NOMO-1 treated with dmso at 0.1 percent for 144 hours (cell line): ENCODE data around the gene MPP2.
"Not testable (repeated sequence)": the region's sequence is repeated elsewhere in the genome, so short reads cannot be mapped to it uniquely, and the experiment has no call there.

Experiments used
- DNase-seq: peaks from one replicate; lab custom pipeline; 2025; ENCODE audit not compliant: unreplicated experiment; lab: John Stamatoyannopoulos, UW

Gene MPP2

GRCh38 chr17:43877451-43878155, 29.7 kb downstream of the MPP2 start:
- DNase-seq, result no peak

- DNase-seq, result no peak
Measured at GRCh38 chr17:43877031-43877430, 30.3 kb downstream of the MPP2 start.

GRCh38 chr17:43875476-43876147, 31.7 kb downstream of the MPP2 start:
- no peak for DNase-seq

GRCh38 chr17:43874293-43874692, 33.0 kb downstream of the MPP2 start:
- DNase-seq, result no peak

- DNase-seq, result no peak
Measured at GRCh38 chr17:43873815-43874214, 33.5 kb downstream of the MPP2 start.

- no peak for DNase-seq
Measured at GRCh38 chr17:43873091-43873490, 34.2 kb downstream of the MPP2 start.

- DNase-seq, result no peak
Measured at GRCh38 chr17:43871946-43872690, 35.2 kb downstream of the MPP2 start.

- DNase-seq, result not testable (repeated sequence)
Measured at GRCh38 chr17:43869031-43869430, 38.3 kb downstream of the MPP2 start.

GRCh38 chr17:43868226-43868994, 38.9 kb downstream of the MPP2 start:
- peak; percentile 35 for DNase-seq

- DNase-seq, result no peak
Measured at GRCh38 chr17:43864161-43864984, 43.0 kb downstream of the MPP2 start.

- no peak for DNase-seq
Measured at GRCh38 chr17:43861960-43862359, 45.4 kb downstream of the MPP2 start.

GRCh38 chr17:43860927-43861622, 46.3 kb downstream of the MPP2 start:
- DNase-seq, result no peak

GRCh38 chr17:43860077-43860725, 47.1 kb downstream of the MPP2 start:
- DNase-seq, result no peak

GRCh38 chr17:43857957-43858600, 49.3 kb downstream of the MPP2 start:
- DNase-seq, result no peak

- DNase-seq, result no peak
Measured at GRCh38 chr17:43857141-43857540, 50.2 kb downstream of the MPP2 start.

- no peak for DNase-seq
Measured at GRCh38 chr17:43856141-43856540, 51.2 kb downstream of the MPP2 start.

- no peak for DNase-seq
Measured at GRCh38 chr17:43855061-43855460, 52.3 kb downstream of the MPP2 start.

- DNase-seq, result no peak
Measured at GRCh38 chr17:43854498-43854897, 52.8 kb downstream of the MPP2 start.

- no peak for DNase-seq
Measured at GRCh38 chr17:43853546-43853945, 53.8 kb downstream of the MPP2 start.
